ENCODE data around the gene FAM13A. TPM values are rescaled to one million over a fixed set of nuclear protein-coding genes. Genes with fewer than 3 reads are reported as not detected.

The FAM13A gene
- total and polyA plus RNA-seq, 2 of the 4 experiments (the other 2 are of a cell fraction): 13.1 to 22.0 TPM

GRCh38 chr4:89048906-89049601 is 7.9 kb downstream of the FAM13A start (continued):
- TF ChIP-seq BHLHE40 (IDR thresholded peaks at IDR 0.05; ENCODE audit: low read depth, low read length): no peak

- Histone ChIP-seq H4K5ac (ENCODE audit: low read depth, low read length) (no peak overlapping the region), H2BK15ac (ENCODE audit: low read depth, low read length) (no peak overlapping the region), H2BK5ac (ENCODE audit: low read depth, low read length, poor library complexity, severe bottlenecking) (no peak overlapping the region), H4K20me1 (ENCODE audit: insufficient read depth, low read length) (no peaks in the 10 kb centered on the region), H3K9ac (ENCODE audit: low read depth, low read length) (no peak overlapping the region), H3K23ac (ENCODE audit: low read depth, low read length) (no peak overlapping the region), H2AFZ (replicated peaks; ENCODE audit: low read length, poor library complexity) (no peak overlapping the region), H3K9me3 (ENCODE audit: control insufficient read depth, insufficient read depth, low read length) (no peaks in the 10 kb centered on the region), H2AK9ac (replicated peaks; ENCODE audit: low read depth, low read length, poor library complexity) (no peak overlapping the region), H3K4me2 (ENCODE audit: low read depth, low read length) (no peak overlapping the region), H3K9me1 (ENCODE audit: insufficient read depth, low read length) (0 out of 2 replicates have a peak, but pooled peaks cover 3% of the 10 kb centered on the region), H3K4me3 (ENCODE audit: insufficient read depth, low read depth, low read length) (no peak overlapping the region), H4K91ac (ENCODE audit: insufficient read depth, low read depth, low read length) (no peak overlapping the region), H3K4ac (ENCODE audit: low read depth, low read length) (no peak overlapping the region), H2AK5ac (ENCODE audit: low read depth, low read length) (no peak overlapping the region), H2BK120ac (ENCODE audit: low read depth, low read length) (no peak overlapping the region), H3K36me3 (ENCODE audit: control insufficient read depth, insufficient read depth, low read length) (no peaks in the 10 kb centered on the region), H3K27ac (ENCODE audit: insufficient read depth, low read length) (no peak overlapping the region), H2BK20ac (ENCODE audit: low read depth, low read length) (no peak overlapping the region), H3K18ac (ENCODE audit: low read depth, low read length) (no peak overlapping the region), H3K56ac (ENCODE audit: extremely low read depth, insufficient read depth, low read length) (no peak overlapping the region), H3K14ac (replicated peaks; ENCODE audit: low read depth, low read length) (no peak overlapping the region), H4K8ac (ENCODE audit: low read depth in 2 of 2, low read length in 2 of 2) (no peak overlapping the region), H3K79me1 (ENCODE audit: low read depth in 1 of 2, low read length in 2 of 2) (peaks cover 10 to 11% of the 10 kb centered on the region in 2 experiments; a peak in 3 of 4 replicates), H3K27me3 (ENCODE audit: control insufficient read depth, insufficient read depth, low read length) (no peaks in the 10 kb centered on the region), H3K4me1 (ENCODE audit: control insufficient read depth, insufficient read depth, low read length) (peaks cover 1% of the 10 kb centered on the region; the same call in 1 of the 2 replicates)
- DNase-seq (no peak), ATAC-seq (ENCODE audit: low read depth) (no peak)
- TF ChIP-seq POLR2A (IDR thresholded peaks at IDR 0.05; ENCODE audit: low read depth, low read length): no peak
- TF ChIP-seq MAFK (IDR thresholded peaks at IDR 0.05; ENCODE audit: low read depth, low read length): no peak
- no peak for TF ChIP-seq MXI1 (IDR thresholded peaks at IDR 0.05; ENCODE audit: borderline replicate concordance, low read depth, low read length)
- TF ChIP-seq FOS (IDR thresholded peaks at IDR 0.05; ENCODE audit: low read depth, low read length): no peak
- no peak for TF ChIP-seq MAZ (IDR thresholded peaks at IDR 0.05; ENCODE audit: borderline replicate concordance, low read depth, low read length)
- peak; percentile 73 for TF ChIP-seq CEBPB (IDR thresholded peaks at IDR 0.05; ENCODE audit: low read depth, low read length)
- WGBS, 2 experiments (ENCODE audit: extremely low coverage in 2 of 2, insufficient read length in 1 of 2): no CpG with 5 or more reads among the region's 7 CpGs
- intact Hi-C loops (cut with micrococcal nuclease): no loop called here
- no TSS peak for BruUV-seq (replicated peaks)
- CTCF ChIA-PET: no interaction called here
- POLR2A ChIA-PET (ENCODE audit: unreplicated experiment): no interaction called here
- in situ Hi-C loops (cut with MboI; ENCODE audit: low sequenced_read_pairs): no loop called here
- dilution Hi-C loops (cut with HindIII; ENCODE audit: low sequenced_read_pairs, unreplicated experiment): no loop called here
Measured at GRCh38 chr4:89044147-89044900, 12.7 kb downstream of the FAM13A start.

Data from IMR-90 (cell line).